DND-41 (cell line): Measurements from ENCODE around the gene ORMDL2.

ENCODE experiments used
- EZH2 ChIP-seq: IDR thresholded peaks from 3 replicates; pipeline ENCODE4 v1.6.1; 2012; ENCODE audit warnings: borderline replicate concordance, low read depth, mild to moderate bottlenecking, moderate library complexity, low read length, inconsistent platforms; ENCODE audit not compliant: severe bottlenecking
- TF ChIP-seq, protein P1 (sequence below): IDR thresholded peaks from 2 replicates; pipeline ENCODE4 v1.5.1; 2012; ENCODE audit warnings: borderline replicate concordance, low read length, moderate library complexity, mild to moderate bottlenecking; ENCODE audit not compliant: poor library complexity, severe bottlenecking; ENCODE audit errors: extremely low read depth

DNA sequence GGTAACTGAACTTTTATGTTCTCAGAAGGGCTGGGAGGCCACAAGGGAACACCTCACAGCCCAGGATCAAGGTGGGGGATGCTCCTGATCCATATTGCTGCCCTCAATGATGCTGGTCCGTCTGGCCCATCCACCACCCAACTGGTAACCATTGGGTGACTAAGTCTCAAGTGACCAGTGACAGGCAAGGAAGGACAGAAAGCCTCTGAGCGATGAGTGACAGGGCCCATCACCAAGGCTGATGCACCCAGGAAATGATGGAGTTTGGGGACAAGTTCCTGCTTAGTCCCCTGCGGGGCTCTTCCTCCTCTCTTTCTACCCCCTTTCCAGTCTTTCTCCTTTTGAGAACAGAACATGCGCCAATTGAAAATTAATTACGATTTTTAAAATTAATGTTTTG lies 27.5 kb downstream of the ORMDL2 start:
- TF ChIP-seq, protein P1, sequence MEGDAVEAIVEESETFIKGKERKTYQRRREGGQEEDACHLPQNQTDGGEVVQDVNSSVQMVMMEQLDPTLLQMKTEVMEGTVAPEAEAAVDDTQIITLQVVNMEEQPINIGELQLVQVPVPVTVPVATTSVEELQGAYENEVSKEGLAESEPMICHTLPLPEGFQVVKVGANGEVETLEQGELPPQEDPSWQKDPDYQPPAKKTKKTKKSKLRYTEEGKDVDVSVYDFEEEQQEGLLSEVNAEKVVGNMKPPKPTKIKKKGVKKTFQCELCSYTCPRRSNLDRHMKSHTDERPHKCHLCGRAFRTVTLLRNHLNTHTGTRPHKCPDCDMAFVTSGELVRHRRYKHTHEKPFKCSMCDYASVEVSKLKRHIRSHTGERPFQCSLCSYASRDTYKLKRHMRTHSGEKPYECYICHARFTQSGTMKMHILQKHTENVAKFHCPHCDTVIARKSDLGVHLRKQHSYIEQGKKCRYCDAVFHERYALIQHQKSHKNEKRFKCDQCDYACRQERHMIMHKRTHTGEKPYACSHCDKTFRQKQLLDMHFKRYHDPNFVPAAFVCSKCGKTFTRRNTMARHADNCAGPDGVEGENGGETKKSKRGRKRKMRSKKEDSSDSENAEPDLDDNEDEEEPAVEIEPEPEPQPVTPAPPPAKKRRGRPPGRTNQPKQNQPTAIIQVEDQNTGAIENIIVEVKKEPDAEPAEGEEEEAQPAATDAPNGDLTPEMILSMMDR = no peak
- no peak for TF ChIP-seq EZH2
